HepG2 (cell line): ENCODE measurements around the gene CHRNB1. TPM values are rescaled to one million over a fixed set of nuclear protein-coding genes. Genes with fewer than 3 reads are reported as not detected.
A peak's percentile ranks its signal among the peaks of the same experiment; 100 is the strongest.

Source experiments
- AHDC1 ChIP-seq: sonication (generic); formaldehyde crosslinking; IDR thresholded peaks from 2 replicates; pipeline ENCODE4 v1.5.1; 2020; ENCODE audit warnings: mild to moderate bottlenecking, missing genetic modification reagents, borderline replicate concordance
- BHLHE40 ChIP-seq: IDR thresholded peaks from 2 replicates; pipeline ENCODE4 v1.6.1; 2011; ENCODE audit warnings: low read length, improper control_type of control experiment
- KDM5A ChIP-seq: fragments of 200-600 bp; sonication (generic); IDR thresholded peaks from 2 replicates; pipeline ENCODE4 v1.7.0; 2018; ENCODE audit warnings: antibody characterized with exemption, mild to moderate bottlenecking, low read length, borderline replicate concordance
- PRPF4 ChIP-seq: fragments of 200-400 bp; formaldehyde crosslinking; IDR thresholded peaks from 2 replicates; pipeline ENCODE4 v1.6.1; 2016; ENCODE audit warnings: low read length, low read depth; ENCODE audit not compliant: poor library complexity, severe bottlenecking
- SMARCE1 ChIP-seq: fragments of 450-650 bp; IDR thresholded peaks from 2 replicates; pipeline ENCODE4 v1.6.1; 2017; ENCODE audit warnings: borderline replicate concordance
- SP140L ChIP-seq: sonication (generic); formaldehyde crosslinking; IDR thresholded peaks from 2 replicates; pipeline ENCODE4 v1.4.0; 2020; ENCODE audit warnings: missing genetic modification reagents, borderline replicate concordance
- ZBTB7B ChIP-seq: sonication (generic); formaldehyde crosslinking; IDR thresholded peaks from 2 replicates; pipeline ENCODE4 v1.4.0; 2020; ENCODE audit warnings: missing genetic modification reagents
- ZNF180 ChIP-seq: sonication (generic); formaldehyde crosslinking; IDR thresholded peaks from 2 replicates; pipeline ENCODE4 v1.4.0; 2020; ENCODE audit warnings: low read depth, missing genetic modification reagents, borderline replicate concordance
- ZNF598 ChIP-seq: sonication (generic); formaldehyde crosslinking; IDR thresholded peaks from 2 replicates; pipeline ENCODE4 v1.5.1; 2020; ENCODE audit warnings: mild to moderate bottlenecking, missing genetic modification reagents, borderline replicate concordance
- ZNF670 ChIP-seq: sonication (generic); formaldehyde crosslinking; IDR thresholded peaks from 2 replicates; pipeline ENCODE4 v1.8.0; 2022; ENCODE audit warnings: mild to moderate bottlenecking, missing genetic modification reagents, borderline replicate concordance
- ZNF782 ChIP-seq: sonication (generic); formaldehyde crosslinking; IDR thresholded peaks from 2 replicates; pipeline ENCODE4 v1.4.0; 2020; ENCODE audit warnings: missing genetic modification reagents, mild to moderate bottlenecking, borderline replicate concordance
- polyA plus RNA-seq, 8 experiments: library from polyadenylated mRNA; depleted of rRNA in 3 of 8; stranded (reverse) in 7 of 8; unstranded in 1 of 8; fragments of >200 nt; fragmentation: Illumina TruSeq in 4 of 8; extraction: Trizol in 4 of 8; gene quantifications; 2 replicates each; pipeline versions ENCODE4 v1.2.1 to v1.2.3, GENCODE V29; 2011 to 2016; ENCODE audit warnings: low read depth in 4 of 8, missing spikeins in 1 of 8, mixed read lengths in 1 of 8; ENCODE audit not compliant: insufficient read depth in 1 of 8
- total RNA-seq, 5 experiments: library from RNA; depleted of rRNA; stranded (reverse); fragments of >200 nt; fragmentation: Illumina TruSeq; extraction: Trizol; gene quantifications; 2 replicates each; pipeline ENCODE4 v1.2.3, GENCODE V29; 2016; ENCODE audit warnings: low read depth in 1 of 5
- TF ChIP-seq, protein P1 (sequence below): sonication (generic); formaldehyde crosslinking; IDR thresholded peaks from 2 replicates; pipeline ENCODE4 v1.4.0; 2020; ENCODE audit warnings: missing genetic modification reagents
- TF ChIP-seq, protein P2 (sequence below): sonication (generic); formaldehyde crosslinking; IDR thresholded peaks from 2 replicates; pipeline ENCODE4 v1.4.0; 2020; ENCODE audit warnings: missing genetic modification reagents, borderline replicate concordance
- TF ChIP-seq, protein P3 (sequence below): sonication (generic); formaldehyde crosslinking; conservative IDR thresholded peaks from 2 replicates; pipeline ENCODE4 v1.5.0; 2020; ENCODE audit warnings: missing genetic modification reagents

Gene CHRNB1
- total and polyA plus RNA-seq, 2 of the 13 experiments (the other 11 are each of a cell fraction or from before 2014, with no cell fraction given) = 5.4 to 33.7 TPM

GRCh38 chr17:7444682-7445618, at the start of gene CHRNB1 (continued):
- TF ChIP-seq, protein P1, sequence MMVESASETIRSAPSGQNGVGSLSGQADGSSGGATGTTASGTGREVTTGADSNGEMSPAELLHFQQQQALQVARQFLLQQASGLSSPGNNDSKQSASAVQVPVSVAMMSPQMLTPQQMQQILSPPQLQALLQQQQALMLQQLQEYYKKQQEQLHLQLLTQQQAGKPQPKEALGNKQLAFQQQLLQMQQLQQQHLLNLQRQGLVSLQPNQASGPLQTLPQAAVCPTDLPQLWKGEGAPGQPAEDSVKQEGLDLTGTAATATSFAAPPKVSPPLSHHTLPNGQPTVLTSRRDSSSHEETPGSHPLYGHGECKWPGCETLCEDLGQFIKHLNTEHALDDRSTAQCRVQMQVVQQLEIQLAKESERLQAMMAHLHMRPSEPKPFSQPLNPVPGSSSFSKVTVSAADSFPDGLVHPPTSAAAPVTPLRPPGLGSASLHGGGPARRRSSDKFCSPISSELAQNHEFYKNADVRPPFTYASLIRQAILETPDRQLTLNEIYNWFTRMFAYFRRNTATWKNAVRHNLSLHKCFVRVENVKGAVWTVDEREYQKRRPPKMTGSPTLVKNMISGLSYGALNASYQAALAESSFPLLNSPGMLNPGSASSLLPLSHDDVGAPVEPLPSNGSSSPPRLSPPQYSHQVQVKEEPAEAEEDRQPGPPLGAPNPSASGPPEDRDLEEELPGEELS (CRISPR knock-in tag) = peak; percentile 19; the same call in 1 of the 2 replicates
- TF ChIP-seq ZNF180 (CRISPR knock-in tag) = no peak
- TF ChIP-seq ZNF782 (CRISPR knock-in tag) = peak; percentile 56; the same call in 1 of the 2 replicates
- TF ChIP-seq, protein P2, sequence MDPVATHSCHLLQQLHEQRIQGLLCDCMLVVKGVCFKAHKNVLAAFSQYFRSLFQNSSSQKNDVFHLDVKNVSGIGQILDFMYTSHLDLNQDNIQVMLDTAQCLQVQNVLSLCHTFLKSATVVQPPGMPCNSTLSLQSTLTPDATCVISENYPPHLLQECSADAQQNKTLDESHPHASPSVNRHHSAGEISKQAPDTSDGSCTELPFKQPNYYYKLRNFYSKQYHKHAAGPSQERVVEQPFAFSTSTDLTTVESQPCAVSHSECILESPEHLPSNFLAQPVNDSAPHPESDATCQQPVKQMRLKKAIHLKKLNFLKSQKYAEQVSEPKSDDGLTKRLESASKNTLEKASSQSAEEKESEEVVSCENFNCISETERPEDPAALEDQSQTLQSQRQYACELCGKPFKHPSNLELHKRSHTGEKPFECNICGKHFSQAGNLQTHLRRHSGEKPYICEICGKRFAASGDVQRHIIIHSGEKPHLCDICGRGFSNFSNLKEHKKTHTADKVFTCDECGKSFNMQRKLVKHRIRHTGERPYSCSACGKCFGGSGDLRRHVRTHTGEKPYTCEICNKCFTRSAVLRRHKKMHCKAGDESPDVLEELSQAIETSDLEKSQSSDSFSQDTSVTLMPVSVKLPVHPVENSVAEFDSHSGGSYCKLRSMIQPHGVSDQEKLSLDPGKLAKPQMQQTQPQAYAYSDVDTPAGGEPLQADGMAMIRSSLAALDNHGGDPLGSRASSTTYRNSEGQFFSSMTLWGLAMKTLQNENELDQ (CRISPR knock-in tag) = no peak
- TF ChIP-seq AHDC1 = no peak
- no peak for TF ChIP-seq BHLHE40
- no peak for TF ChIP-seq SP140L (CRISPR knock-in tag)
- 0 out of 2 replicates have a peak, but pooled peaks have one; percentile 29 for TF ChIP-seq ZNF598 (CRISPR knock-in tag)
- peak; percentile 32; the same call in 1 of the 2 replicates for TF ChIP-seq KDM5A
- no peak for TF ChIP-seq PRPF4
- TF ChIP-seq, protein P3, sequence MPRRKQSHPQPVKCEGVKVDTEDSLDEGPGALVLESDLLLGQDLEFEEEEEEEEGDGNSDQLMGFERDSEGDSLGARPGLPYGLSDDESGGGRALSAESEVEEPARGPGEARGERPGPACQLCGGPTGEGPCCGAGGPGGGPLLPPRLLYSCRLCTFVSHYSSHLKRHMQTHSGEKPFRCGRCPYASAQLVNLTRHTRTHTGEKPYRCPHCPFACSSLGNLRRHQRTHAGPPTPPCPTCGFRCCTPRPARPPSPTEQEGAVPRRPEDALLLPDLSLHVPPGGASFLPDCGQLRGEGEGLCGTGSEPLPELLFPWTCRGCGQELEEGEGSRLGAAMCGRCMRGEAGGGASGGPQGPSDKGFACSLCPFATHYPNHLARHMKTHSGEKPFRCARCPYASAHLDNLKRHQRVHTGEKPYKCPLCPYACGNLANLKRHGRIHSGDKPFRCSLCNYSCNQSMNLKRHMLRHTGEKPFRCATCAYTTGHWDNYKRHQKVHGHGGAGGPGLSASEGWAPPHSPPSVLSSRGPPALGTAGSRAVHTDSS (CRISPR knock-in tag) = no peak
- TF ChIP-seq ZBTB7B = peak; percentile 87; the same call in 1 of the 2 replicates
- no peak for TF ChIP-seq SMARCE1
- TF ChIP-seq ZNF670 (CRISPR knock-in tag) = peak; percentile 42; the same call in 1 of the 2 replicates
